HEK293T (cell line): Measurements from ENCODE around the gene THRB.

ENCODE experiments used
- CTCF ChIA-PET: fragments of 350-600 bp; formaldehyde crosslinking; extraction: SDS; loops from one replicate; lab custom pipeline; 2021; ENCODE audit warnings: antibody characterized with exemption, inconsistent platforms; lab: Yijun Ruan, JAX
- POLR2A ChIA-PET: fragments of 350-600 bp; formaldehyde crosslinking; extraction: SDS; loops from one replicate; lab custom pipeline; 2020; ENCODE audit warnings: antibody characterized with exemption, inconsistent platforms; lab: Yijun Ruan, JAX
- DNase-seq: peaks from one replicate; pipeline ENCODE4 v3.0.0; 2012; ENCODE audit warnings: mixed read lengths; ENCODE audit errors: extremely low spot score
- ARNT ChIP-seq: fragments of 450-650 bp; IDR thresholded peaks from 2 replicates; pipeline ENCODE4 v1.6.1; 2017; ENCODE audit warnings: mild to moderate bottlenecking
- BHLHE40 ChIP-seq: fragments of 450-650 bp; IDR thresholded peaks from 2 replicates; pipeline ENCODE4 v1.6.1; 2016; ENCODE audit warnings: mild to moderate bottlenecking, moderate library complexity, borderline replicate concordance
- CTBP1 ChIP-seq: fragments of 450-650 bp; IDR thresholded peaks from 2 replicates; pipeline ENCODE4 v1.6.1; 2016; ENCODE audit warnings: borderline replicate concordance
- ELF4 ChIP-seq: fragments of 450-650 bp; IDR thresholded peaks from 2 replicates; pipeline ENCODE4 v1.6.1; 2017; ENCODE audit warnings: antibody characterized with exemption
- FOXA1 ChIP-seq: fragments of 450-650 bp; IDR thresholded peaks from 2 replicates; pipeline ENCODE4 v1.6.1; 2016; ENCODE audit warnings: mild to moderate bottlenecking
- FOXK2 ChIP-seq: fragments of 450-650 bp; IDR thresholded peaks from 2 replicates; pipeline ENCODE4 v1.6.1; 2016; ENCODE audit warnings: mild to moderate bottlenecking
- FOXM1 ChIP-seq: fragments of 450-650 bp; IDR thresholded peaks from 2 replicates; pipeline ENCODE4 v1.6.1; 2017; ENCODE audit warnings: mild to moderate bottlenecking, borderline replicate concordance
- HDGF ChIP-seq: fragments of 450-650 bp; IDR thresholded peaks from 2 replicates; pipeline ENCODE4 v1.6.1; 2017; ENCODE audit warnings: antibody characterized with exemption, borderline replicate concordance
- L3MBTL2 ChIP-seq: fragments of 450-650 bp; conservative IDR thresholded peaks from 2 replicates; pipeline ENCODE4 v1.6.1; 2016; ENCODE audit warnings: mild to moderate bottlenecking
- LEF1 ChIP-seq: fragments of 450-650 bp; IDR thresholded peaks from 2 replicates; pipeline ENCODE4 v1.6.1; 2017; ENCODE audit warnings: mild to moderate bottlenecking, borderline replicate concordance
- NFRKB ChIP-seq: fragments of 450-650 bp; IDR thresholded peaks from 2 replicates; pipeline ENCODE4 v1.6.1; 2016; ENCODE audit warnings: mild to moderate bottlenecking, moderate library complexity
- PKNOX1 ChIP-seq: fragments of 450-650 bp; IDR thresholded peaks from 2 replicates; pipeline ENCODE4 v1.6.1; 2016
- SP1 ChIP-seq: fragments of 450-650 bp; IDR thresholded peaks from 2 replicates; pipeline ENCODE4 v1.6.1; 2017
- SUZ12 ChIP-seq: fragments of 450-650 bp; IDR thresholded peaks from 2 replicates; pipeline ENCODE4 v1.6.1; 2016; ENCODE audit warnings: mild to moderate bottlenecking
- TARDBP ChIP-seq: fragments of 450-650 bp; IDR thresholded peaks from 2 replicates; pipeline ENCODE4 v1.6.1; 2016
- ZNF384 ChIP-seq: fragments of 450-650 bp; IDR thresholded peaks from 2 replicates; pipeline ENCODE4 v1.6.1; 2016

The THRB gene

DNA sequence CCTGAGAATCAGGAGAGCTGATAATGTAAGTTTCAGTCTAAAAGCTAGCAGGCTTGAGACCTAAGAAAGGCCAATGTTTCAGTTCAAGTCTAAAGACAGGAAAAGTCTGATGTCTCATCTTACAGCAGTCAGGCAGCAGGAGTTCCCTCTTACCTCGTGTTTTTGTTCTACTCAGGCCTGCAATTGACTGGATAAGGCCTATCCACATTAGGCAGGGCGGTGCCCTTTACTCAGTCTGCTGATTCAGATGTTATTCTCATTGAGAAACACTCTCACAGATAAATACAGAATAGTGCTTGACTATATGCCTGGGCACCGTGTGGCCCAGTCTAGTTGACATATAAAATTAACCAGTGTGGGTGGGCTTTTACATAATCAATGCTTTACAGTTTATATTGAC lies 427.2 kb downstream of the THRB start:
- TF ChIP-seq ARNT = no peak
- no peak for TF ChIP-seq SUZ12
- no peak for TF ChIP-seq CTBP1
- TF ChIP-seq L3MBTL2 = no peak
- TF ChIP-seq SP1 = no peak
- TF ChIP-seq PKNOX1 = no peak
- no peak for TF ChIP-seq HDGF
- TF ChIP-seq ELF4 = no peak
- no peak for TF ChIP-seq NFRKB
- no peak for TF ChIP-seq FOXA1
- TF ChIP-seq ZNF384 = no peak
- no peak for TF ChIP-seq LEF1
- TF ChIP-seq FOXK2 = no peak
- no peak for TF ChIP-seq FOXM1
- no peak for TF ChIP-seq BHLHE40
- no peak for TF ChIP-seq TARDBP
- ChIA-PET CTCF (interaction anchor here (0.9 kb wide), 1 partner anchor 15 kb away, joined by 3 read pairs; no protein-coding TSS in a partner anchor), POLR2A (no interaction called here)
- no peak for DNase-seq
